Calu3 (cell line): ENCODE data around the gene AQP1. TPM values are rescaled to one million over a fixed set of nuclear protein-coding genes. Genes with fewer than 3 reads are reported as not detected.

ENCODE experiments used
- BruUV-seq: library from RNA; stranded (reverse); fragments of 400-500 nt; replicated peaks from 2 replicates; lab custom pipeline; 2021; lab: Mats Ljungman, UMichigan
- CTCF ChIA-PET: fragments of 300-600 bp; sonication (Branson Sonifier 250); formaldehyde crosslinking; loops from one replicate; lab custom pipeline; 2022; ENCODE audit warnings: antibody characterized with exemption; lab: Charles Lee
- DNase-seq: peaks from one replicate; pipeline ENCODE4 v3.0.0; 2022
- H3K27ac Mint-ChIP-seq: one replicate; pipeline ENCODE4 v1.8.0; 2022; ENCODE audit warnings: mixed read lengths; ENCODE audit not compliant: unreplicated experiment
- H3K27me3 Mint-ChIP-seq: one replicate; pipeline ENCODE4 v1.8.0; 2022; ENCODE audit warnings: mixed read lengths; ENCODE audit not compliant: unreplicated experiment
- H3K36me3 Mint-ChIP-seq: one replicate; pipeline ENCODE4 v1.8.0; 2022; ENCODE audit warnings: mild to moderate bottlenecking, moderate library complexity, mixed read lengths; ENCODE audit not compliant: insufficient read depth, unreplicated experiment
- H3K4me1 Mint-ChIP-seq: one replicate; pipeline ENCODE4 v1.8.0; 2022; ENCODE audit warnings: mild to moderate bottlenecking, low read depth, mixed read lengths; ENCODE audit not compliant: unreplicated experiment
- H3K4me3 Mint-ChIP-seq: one replicate; pipeline ENCODE4 v1.8.0; 2022; ENCODE audit warnings: mild to moderate bottlenecking, low read depth, moderate library complexity, mixed read lengths; ENCODE audit not compliant: unreplicated experiment
- H3K9me3 Mint-ChIP-seq: one replicate; pipeline ENCODE4 v1.8.0; 2022; ENCODE audit warnings: low read depth, mixed read lengths; ENCODE audit not compliant: unreplicated experiment
- CTCF ChIP-seq: fragments of 200-600 bp; IDR thresholded peaks from one replicate; pipeline ENCODE4 v1.8.0; 2022; ENCODE audit warnings: antibody characterized with exemption; ENCODE audit not compliant: unreplicated experiment
- intact Hi-C: fragments of 100-400 bp; cut with micrococcal nuclease; formaldehyde crosslinking; loops from one replicate; pipeline ENCODE4 v1.10.0; 2022; ENCODE audit not compliant: unreplicated experiment
- total RNA-seq: library from RNA; stranded (reverse); gene quantifications from 2 replicates; pipeline ENCODE4 v1.2.3, GENCODE V29; 2022

Gene AQP1
- total RNA-seq, 1 experiment from 2014 or later = 1.7 TPM

DNA sequence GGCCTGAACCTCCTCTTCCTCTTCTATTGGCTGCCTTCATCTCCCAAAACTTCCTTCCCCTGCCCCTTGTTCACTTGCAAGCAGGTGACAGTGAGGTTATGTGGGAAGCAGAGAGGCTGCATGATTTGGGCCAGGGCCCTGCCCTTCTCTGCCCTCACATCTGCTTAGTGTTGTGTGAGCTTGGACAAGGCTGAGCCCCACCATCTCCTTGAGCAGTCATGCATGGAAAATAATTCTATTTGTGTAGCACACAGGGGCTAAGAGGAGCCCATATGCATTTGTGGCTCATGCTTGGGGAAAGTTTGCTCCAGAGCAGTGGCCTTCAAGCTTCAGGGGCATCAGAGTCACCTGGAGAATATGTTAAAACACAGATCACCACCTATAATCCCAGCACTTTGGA lies 26.8 kb upstream of the AQP1 start:
- no peaks in the 10 kb centered on the region for H3K36me3 Mint-ChIP-seq
- CTCF ChIA-PET = interaction anchor here (0.8 to 1.5 kb wide), 2 partner anchors 45 to 54 kb away, joined by 3 to 4 read pairs; no protein-coding TSS in a partner anchor

GRCh38 chr7:30886608-30887011 lies 25.0 kb upstream of the AQP1 start:
- Mint-ChIP-seq H3K4me3 (no peak overlapping the region), H3K36me3 (no peaks in the 10 kb centered on the region), H3K27me3 (no peaks in the 10 kb centered on the region), H3K27ac (no peak overlapping the region), H3K9me3 (no peaks in the 10 kb centered on the region), H3K4me1 (peaks cover 10% of the 10 kb centered on the region)
- intact Hi-C loops = no loop called here
- no TSS peak for BruUV-seq
- no peak for TF ChIP-seq CTCF
- CTCF ChIA-PET = no interaction called here
- no peak for DNase-seq

More for the DNA sequence above, 26.8 kb upstream of the AQP1 start:
- no peaks in the 10 kb centered on the region for H3K27me3 Mint-ChIP-seq
- no peak overlapping the region for H3K27ac Mint-ChIP-seq
- DNase-seq = no peak
- intact Hi-C loops = no loop called here
- H3K4me1 Mint-ChIP-seq = peaks cover 10% of the 10 kb centered on the region
- no peak overlapping the region for H3K4me3 Mint-ChIP-seq
- TF ChIP-seq CTCF = no peak
- no peaks in the 10 kb centered on the region for H3K9me3 Mint-ChIP-seq
- no TSS peak for BruUV-seq

- H3K27me3 Mint-ChIP-seq = no peaks in the 10 kb centered on the region
- H3K4me3 Mint-ChIP-seq = no peak overlapping the region
- TF ChIP-seq CTCF = no peak
- H3K9me3 Mint-ChIP-seq = no peaks in the 10 kb centered on the region
- no peak overlapping the region for H3K27ac Mint-ChIP-seq
- no TSS peak for BruUV-seq
- intact Hi-C loops = no loop called here
- CTCF ChIA-PET = no interaction called here
- no peaks in the 10 kb centered on the region for H3K36me3 Mint-ChIP-seq
- DNase-seq = no peak
- peaks cover 10% of the 10 kb centered on the region for H3K4me1 Mint-ChIP-seq
These were observed 24.2 kb upstream of the AQP1 start for GRCh38 chr7:30887464-30887872.

GRCh38 chr7:30888747-30889146 lies 22.9 kb upstream of the AQP1 start:
- no peaks in the 10 kb centered on the region for H3K9me3 Mint-ChIP-seq
- CTCF ChIA-PET = interaction anchor here (0.6 to 1.4 kb wide), 6 partner anchors 9 to 146 kb away, joined by 3 to 8 read pairs (median 4); no protein-coding TSS in a partner anchor
- H3K36me3 Mint-ChIP-seq = no peaks in the 10 kb centered on the region
- DNase-seq = peak; percentile 42
- no peak for TF ChIP-seq CTCF
- H3K4me1 Mint-ChIP-seq = peaks cover 10% of the 10 kb centered on the region
- no peak overlapping the region for H3K27ac Mint-ChIP-seq
- no peaks in the 10 kb centered on the region for H3K27me3 Mint-ChIP-seq
- no peak overlapping the region for H3K4me3 Mint-ChIP-seq
- BruUV-seq = no TSS peak
- intact Hi-C loops = no loop called here
